ENCODE measurements around the gene RAD51B. TPM values are rescaled to one million over a fixed set of nuclear protein-coding genes. Genes with fewer than 3 reads are reported as not detected.

Gene RAD51B
- polyA plus RNA-seq, 1 donor (not counting 4 experiments of a cell fraction or from before 2014, with no cell fraction given) = 13.3 TPM

DNA sequence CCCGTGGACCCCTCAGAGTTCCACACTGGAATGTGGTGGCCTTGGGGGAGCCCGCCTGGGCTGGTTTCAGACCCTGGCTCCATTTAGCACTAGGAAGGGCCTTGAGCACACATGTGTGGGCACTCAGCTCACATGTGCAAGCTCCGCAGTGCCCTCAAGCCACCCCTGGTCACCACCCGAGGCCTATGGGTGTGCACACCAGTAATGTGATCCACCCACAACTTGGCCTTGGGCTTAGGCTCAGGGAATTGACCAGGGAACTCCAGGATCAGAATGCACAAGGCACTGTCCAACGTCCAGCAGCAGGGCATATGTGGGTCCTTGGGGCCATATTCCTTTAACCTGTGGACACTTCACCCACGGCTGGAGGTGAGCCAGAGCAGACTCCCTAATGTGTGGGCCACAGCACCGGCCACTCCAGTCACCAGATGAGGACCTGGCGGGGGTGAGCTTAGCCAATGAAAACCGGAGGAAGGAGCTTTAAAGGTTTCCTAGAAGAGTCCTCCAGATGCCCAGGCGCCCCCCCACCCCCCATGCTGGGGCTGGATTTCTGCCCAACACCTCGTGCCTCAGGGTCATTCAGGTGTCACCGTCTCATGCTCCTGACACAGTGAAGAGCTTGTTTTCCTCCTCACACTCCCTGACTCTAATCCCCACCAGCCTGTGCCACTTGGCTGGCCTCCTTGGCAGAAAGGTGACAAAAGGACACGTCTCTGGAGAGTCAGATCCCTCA lies 764.1 kb downstream of the RAD51B start:
- dilution Hi-C loops (cut with MboI; ENCODE audit: extremely low pct_ligation_motif_present, low sequenced_read_pairs) = no loop called here
- TF ChIP-seq, protein P1, sequence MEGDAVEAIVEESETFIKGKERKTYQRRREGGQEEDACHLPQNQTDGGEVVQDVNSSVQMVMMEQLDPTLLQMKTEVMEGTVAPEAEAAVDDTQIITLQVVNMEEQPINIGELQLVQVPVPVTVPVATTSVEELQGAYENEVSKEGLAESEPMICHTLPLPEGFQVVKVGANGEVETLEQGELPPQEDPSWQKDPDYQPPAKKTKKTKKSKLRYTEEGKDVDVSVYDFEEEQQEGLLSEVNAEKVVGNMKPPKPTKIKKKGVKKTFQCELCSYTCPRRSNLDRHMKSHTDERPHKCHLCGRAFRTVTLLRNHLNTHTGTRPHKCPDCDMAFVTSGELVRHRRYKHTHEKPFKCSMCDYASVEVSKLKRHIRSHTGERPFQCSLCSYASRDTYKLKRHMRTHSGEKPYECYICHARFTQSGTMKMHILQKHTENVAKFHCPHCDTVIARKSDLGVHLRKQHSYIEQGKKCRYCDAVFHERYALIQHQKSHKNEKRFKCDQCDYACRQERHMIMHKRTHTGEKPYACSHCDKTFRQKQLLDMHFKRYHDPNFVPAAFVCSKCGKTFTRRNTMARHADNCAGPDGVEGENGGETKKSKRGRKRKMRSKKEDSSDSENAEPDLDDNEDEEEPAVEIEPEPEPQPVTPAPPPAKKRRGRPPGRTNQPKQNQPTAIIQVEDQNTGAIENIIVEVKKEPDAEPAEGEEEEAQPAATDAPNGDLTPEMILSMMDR (optimal IDR thresholded peaks at IDR 0.05 in 1 of 3, IDR thresholded peaks at IDR 0.05 in 1 of 3, conservative IDR thresholded peaks at IDR 0.05 in 1 of 3; ENCODE audit: extremely low read depth in 1 of 3, insufficient read depth in 2 of 3, low read length in 3 of 3) = no peak
- TF ChIP-seq EZH2 (IDR thresholded peaks at IDR 0.05; ENCODE audit: low read length) = no peak
- no peak overlapping the region for H3K4me3 ChIP-seq (ENCODE audit: control insufficient read depth in 2 of 3, extremely low read depth in 1 of 3, insufficient read depth in 2 of 3, low read depth in 1 of 3, low read length in 3 of 3)
- peaks cover 21% of the 10 kb centered on the region for H3K4me1 ChIP-seq (ENCODE audit: control insufficient read depth, extremely low read depth, insufficient read depth, low read length)
- H3K9me3 ChIP-seq (ENCODE audit: control insufficient read depth, low read depth, low read length) = no peaks in the 10 kb centered on the region
- no peak for FAIRE-seq
- no peak overlapping the region for H2AFZ ChIP-seq (ENCODE audit: control insufficient read depth, low read length)
- H3K4me2 ChIP-seq (ENCODE audit: control insufficient read depth, extremely low read depth, insufficient read depth, low read depth, low read length) = no peak overlapping the region
- no peaks in the 10 kb centered on the region for H3K36me3 ChIP-seq (ENCODE audit: control insufficient read depth in 2 of 2, extremely low read depth in 1 of 2, insufficient read depth in 2 of 2, low read length in 2 of 2)
- H3K79me2 ChIP-seq (ENCODE audit: control insufficient read depth, insufficient read depth, low read length) = no peaks in the 10 kb centered on the region
- H3K9me1 ChIP-seq (ENCODE audit: control insufficient read depth, extremely low read depth, insufficient read depth, low read length) = no peaks in the 10 kb centered on the region
- DNase-seq (ENCODE audit: low read depth, low spot score) = no peak
- H4K20me1 ChIP-seq (ENCODE audit: control insufficient read depth, extremely low read depth, insufficient read depth, low read length) = no peaks in the 10 kb centered on the region
- H3K27me3 ChIP-seq (ENCODE audit: control insufficient read depth, extremely low read depth, insufficient read depth, low read length) = no peaks in the 10 kb centered on the region
- H3K27ac ChIP-seq (ENCODE audit: control insufficient read depth, insufficient read depth, low read length) = no peak overlapping the region
- H3K9ac ChIP-seq (ENCODE audit: control insufficient read depth, extremely low read depth, insufficient read depth, low read length) = no peak overlapping the region

DNA sequence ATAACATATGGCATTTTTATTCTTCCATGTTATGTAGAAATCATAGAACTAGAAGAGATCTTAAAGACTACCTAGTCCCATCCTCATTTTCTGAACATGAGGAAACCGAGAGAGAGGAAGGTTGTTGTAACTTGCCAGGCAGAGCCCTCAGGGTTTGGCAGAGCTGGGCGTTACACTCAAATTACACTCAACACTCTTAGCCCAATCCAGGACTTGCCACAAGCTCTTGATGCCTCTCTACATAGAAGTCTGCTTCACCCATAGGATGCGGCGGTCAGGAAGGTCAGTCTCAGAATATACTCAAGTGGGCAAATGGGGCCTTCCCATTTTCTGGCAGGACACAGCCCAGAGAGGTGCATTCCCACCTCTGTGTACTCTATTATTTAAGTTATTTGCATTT lies 765.2 kb downstream of the RAD51B start:
- H3K9me3 ChIP-seq (ENCODE audit: control insufficient read depth, low read depth, low read length) = no peaks in the 10 kb centered on the region
- H3K36me3 ChIP-seq (ENCODE audit: control insufficient read depth in 2 of 2, extremely low read depth in 1 of 2, insufficient read depth in 2 of 2, low read length in 2 of 2) = no peaks in the 10 kb centered on the region
- no peaks in the 10 kb centered on the region for H3K27me3 ChIP-seq (ENCODE audit: control insufficient read depth, extremely low read depth, insufficient read depth, low read length)
- DNase-seq (ENCODE audit: low read depth, low spot score) = no peak
- peak; percentile 70 for FAIRE-seq
- no peaks in the 10 kb centered on the region for H3K79me2 ChIP-seq (ENCODE audit: control insufficient read depth, insufficient read depth, low read length)
- peak overlapping the region; percentile 50 for H3K4me2 ChIP-seq (ENCODE audit: control insufficient read depth, extremely low read depth, insufficient read depth, low read depth, low read length)
- H3K4me1 ChIP-seq (ENCODE audit: control insufficient read depth, extremely low read depth, insufficient read depth, low read length) = peaks cover 20% of the 10 kb centered on the region
- no peaks in the 10 kb centered on the region for H4K20me1 ChIP-seq (ENCODE audit: control insufficient read depth, extremely low read depth, insufficient read depth, low read length)
- peak overlapping the region; percentile 5 for H2AFZ ChIP-seq (ENCODE audit: control insufficient read depth, low read length)
- no peak overlapping the region for H3K4me3 ChIP-seq (ENCODE audit: control insufficient read depth in 2 of 3, extremely low read depth in 1 of 3, insufficient read depth in 2 of 3, low read depth in 1 of 3, low read length in 3 of 3)
- no peaks in the 10 kb centered on the region for H3K9me1 ChIP-seq (ENCODE audit: control insufficient read depth, extremely low read depth, insufficient read depth, low read length)
- no peak overlapping the region for H3K27ac ChIP-seq (ENCODE audit: control insufficient read depth, insufficient read depth, low read length)
- no peak overlapping the region for H3K9ac ChIP-seq (ENCODE audit: control insufficient read depth, extremely low read depth, insufficient read depth, low read length)
- dilution Hi-C loops (cut with MboI; ENCODE audit: extremely low pct_ligation_motif_present, low sequenced_read_pairs) = no loop called here
- TF ChIP-seq, protein P1 (optimal IDR thresholded peaks at IDR 0.05 in 1 of 3, IDR thresholded peaks at IDR 0.05 in 1 of 3, conservative IDR thresholded peaks at IDR 0.05 in 1 of 3; ENCODE audit: extremely low read depth in 1 of 3, insufficient read depth in 2 of 3, low read length in 3 of 3) = no peak
- TF ChIP-seq EZH2 (IDR thresholded peaks at IDR 0.05; ENCODE audit: low read length) = no peak

Data from keratinocyte (primary cell).